K562 (cell line): Measurements from ENCODE around the gene ARPC1A. TPM values are rescaled to one million over a fixed set of nuclear protein-coding genes. Genes with fewer than 3 reads are reported as not detected.
A peak's percentile ranks its signal among the peaks of the same experiment; 100 is the strongest.

Experiments used
- ADNP ChIP-seq: fragments of 200-800 bp; sonication (Bioruptor generic); IDR thresholded peaks from 2 replicates; pipeline ENCODE4 v1.6.1; 2016; ENCODE audit warnings: missing genetic modification characterization, missing compliant biosample characterization
- ETV6 ChIP-seq, 3 experiments: fragments of 150-350 bp in 1 of 3; sonication (generic) in 1 of 3; formaldehyde crosslinking in 1 of 3; IDR thresholded peaks; 2 replicates each; pipeline versions ENCODE4 v1.6.1 to v1.8.0; 2014 to 2022; ENCODE audit warnings: borderline replicate concordance in 2 of 3, low read depth in 2 of 3, antibody characterized with exemption in 1 of 3, low read length in 1 of 3, mild to moderate bottlenecking in 1 of 3, missing genetic modification reagents in 1 of 3
- GATAD2B ChIP-seq: fragments of 450-650 bp; IDR thresholded peaks from 2 replicates; pipeline ENCODE4 v1.6.1; 2017; ENCODE audit warnings: mild to moderate bottlenecking, borderline replicate concordance
- MAX ChIP-seq: sonication (generic); formaldehyde crosslinking; IDR thresholded peaks from 2 replicates; pipeline ENCODE4 v1.9.0; 2022; ENCODE audit warnings: mild to moderate bottlenecking, missing genetic modification reagents
- MAZ ChIP-seq, 2 experiments: fragments of 450-650 bp in 1 of 2; sonication (generic) in 1 of 2; formaldehyde crosslinking; IDR thresholded peaks in 1 of 2; conservative IDR thresholded peaks in 1 of 2; 2 replicates each; pipeline versions ENCODE4 v1.4.0 to v1.5.0; 2020; ENCODE audit warnings: mild to moderate bottlenecking in 1 of 2, missing genetic modification reagents in 1 of 2
- RBM22 ChIP-seq: fragments of 200-400 bp; formaldehyde crosslinking; IDR thresholded peaks from 2 replicates; pipeline ENCODE4 v1.6.1; 2018; ENCODE audit warnings: low read length, low read depth; ENCODE audit not compliant: poor library complexity, severe bottlenecking
- SAP30 ChIP-seq: fragments of 200-600 bp; sonication (generic); IDR thresholded peaks from 2 replicates; pipeline ENCODE4 v1.6.1; 2012; ENCODE audit warnings: borderline replicate concordance, low read depth, mild to moderate bottlenecking, moderate library complexity, low read length, control low read depth, inconsistent platforms; ENCODE audit not compliant: insufficient read depth, poor library complexity, severe bottlenecking
- TFAM ChIP-seq: fragments of 250-450 bp; sonication (Bioruptor Pico); conservative IDR thresholded peaks from 2 replicates; pipeline ENCODE4 v1.5.0; 2021; ENCODE audit warnings: mild to moderate bottlenecking, moderate library complexity
- USF2 ChIP-seq: sonication (generic); formaldehyde crosslinking; IDR thresholded peaks from 2 replicates; pipeline ENCODE4 v1.5.0; 2020; ENCODE audit warnings: missing genetic modification reagents
- ZKSCAN8 ChIP-seq: fragments of 200-800 bp; sonication (Bioruptor generic); IDR thresholded peaks from 2 replicates; pipeline ENCODE4 v1.6.1; 2016; ENCODE audit warnings: missing genetic modification characterization, missing compliant biosample characterization
- ZNF146 ChIP-seq: IDR thresholded peaks from one replicate; pipeline ENCODE4 v1.6.1; 2018; ENCODE audit warnings: missing compliant biosample characterization; ENCODE audit not compliant: unreplicated experiment
- ZNF3 ChIP-seq: fragments of 250-450 bp; sonication (Bioruptor Pico); IDR thresholded peaks from 2 replicates; pipeline ENCODE4 v1.5.0; 2021; ENCODE audit warnings: mild to moderate bottlenecking, moderate library complexity
- ZNF655 ChIP-seq: fragments of 250-450 bp; sonication (Bioruptor Pico); IDR thresholded peaks from 2 replicates; pipeline ENCODE4 v1.5.0; 2021
- polyA plus RNA-seq, 8 experiments: library from polyadenylated mRNA; depleted of rRNA in 4 of 8; stranded (reverse) in 5 of 8; unstranded in 3 of 8; fragments of >200 nt; fragmentation: Nextera tagmentation in 2 of 8; fragmentation: Illumina TruSeq in 1 of 8; extraction: Ambion mirVana in 2 of 8; extraction: Trizol in 1 of 8; gene quantifications; 2 replicates each; pipeline versions ENCODE4 v1.2.1 to v1.2.3, GENCODE V29; 2011 to 2014; ENCODE audit warnings: inconsistent platforms in 1 of 8, missing spikeins in 1 of 8
- total RNA-seq, 7 experiments: library from RNA; depleted of rRNA in 6 of 7; stranded (reverse); fragments of >200 nt in 6 of 7; fragmentation: Illumina TruSeq in 2 of 7; extraction: Trizol in 2 of 7; gene quantifications; 2 replicates each; pipeline versions ENCODE4 v1.2.1 to v1.2.3, GENCODE V29; 2011 to 2021; ENCODE audit warnings: low replicate concordance in 1 of 7
- TF ChIP-seq, protein P1 (sequence below): fragments of 450-650 bp; IDR thresholded peaks from 2 replicates; pipeline ENCODE4 v1.6.1; 2017; ENCODE audit warnings: mild to moderate bottlenecking, moderate library complexity
- TF ChIP-seq, protein P2 (sequence below): fragments of 250-450 bp; sonication (Bioruptor Pico); IDR thresholded peaks from 2 replicates; pipeline ENCODE4 v1.4.0; 2020; ENCODE audit warnings: mild to moderate bottlenecking, moderate library complexity, borderline replicate concordance
- TF ChIP-seq, protein P3 (sequence below): sonication (generic); formaldehyde crosslinking; IDR thresholded peaks from 2 replicates; pipeline ENCODE4 v1.8.0; 2022; ENCODE audit warnings: mild to moderate bottlenecking, missing genetic modification reagents, borderline replicate concordance

Gene ARPC1A
- total and polyA plus RNA-seq, 9 of the 15 experiments (the other 6 are each of a cell fraction or from before 2014, with no cell fraction given): 39.5 to 151 (median 86.1) TPM

GRCh38 chr7:99375070-99375807 lies 49.5 kb downstream of the ARPC1A start (continued):
- no peak for TF ChIP-seq ZNF655
- TF ChIP-seq ZNF3 (CRISPR knock-in tag): no peak
- no peak for TF ChIP-seq ZNF146 (CRISPR knock-in tag)
- TF ChIP-seq USF2 (CRISPR knock-in tag): no peak; the same call in 1 of the 2 replicates
- TF ChIP-seq TFAM (CRISPR knock-in tag): no peak
- TF ChIP-seq RBM22: peak; percentile 3
- no peak for TF ChIP-seq SAP30
- TF ChIP-seq ETV6 (IDR thresholded peaks at IDR 0.05; ENCODE audit: borderline replicate concordance in 1 of 2, low read depth in 2 of 2, low read length in 1 of 2): 0 out of 4 replicates have a peak, but pooled peaks of 1 of the 2 experiments have one; percentile 27
- TF ChIP-seq ETV6 (CRISPR knock-in tag; IDR thresholded peaks at IDR 0.05; ENCODE audit: borderline replicate concordance): no peak
- TF ChIP-seq, protein P1, sequence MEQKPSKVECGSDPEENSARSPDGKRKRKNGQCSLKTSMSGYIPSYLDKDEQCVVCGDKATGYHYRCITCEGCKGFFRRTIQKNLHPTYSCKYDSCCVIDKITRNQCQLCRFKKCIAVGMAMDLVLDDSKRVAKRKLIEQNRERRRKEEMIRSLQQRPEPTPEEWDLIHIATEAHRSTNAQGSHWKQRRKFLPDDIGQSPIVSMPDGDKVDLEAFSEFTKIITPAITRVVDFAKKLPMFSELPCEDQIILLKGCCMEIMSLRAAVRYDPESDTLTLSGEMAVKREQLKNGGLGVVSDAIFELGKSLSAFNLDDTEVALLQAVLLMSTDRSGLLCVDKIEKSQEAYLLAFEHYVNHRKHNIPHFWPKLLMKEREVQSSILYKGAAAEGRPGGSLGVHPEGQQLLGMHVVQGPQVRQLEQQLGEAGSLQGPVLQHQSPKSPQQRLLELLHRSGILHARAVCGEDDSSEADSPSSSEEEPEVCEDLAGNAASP: no peak
- no peak for TF ChIP-seq ZKSCAN8 (CRISPR knock-in tag)
- TF ChIP-seq, protein P2, sequence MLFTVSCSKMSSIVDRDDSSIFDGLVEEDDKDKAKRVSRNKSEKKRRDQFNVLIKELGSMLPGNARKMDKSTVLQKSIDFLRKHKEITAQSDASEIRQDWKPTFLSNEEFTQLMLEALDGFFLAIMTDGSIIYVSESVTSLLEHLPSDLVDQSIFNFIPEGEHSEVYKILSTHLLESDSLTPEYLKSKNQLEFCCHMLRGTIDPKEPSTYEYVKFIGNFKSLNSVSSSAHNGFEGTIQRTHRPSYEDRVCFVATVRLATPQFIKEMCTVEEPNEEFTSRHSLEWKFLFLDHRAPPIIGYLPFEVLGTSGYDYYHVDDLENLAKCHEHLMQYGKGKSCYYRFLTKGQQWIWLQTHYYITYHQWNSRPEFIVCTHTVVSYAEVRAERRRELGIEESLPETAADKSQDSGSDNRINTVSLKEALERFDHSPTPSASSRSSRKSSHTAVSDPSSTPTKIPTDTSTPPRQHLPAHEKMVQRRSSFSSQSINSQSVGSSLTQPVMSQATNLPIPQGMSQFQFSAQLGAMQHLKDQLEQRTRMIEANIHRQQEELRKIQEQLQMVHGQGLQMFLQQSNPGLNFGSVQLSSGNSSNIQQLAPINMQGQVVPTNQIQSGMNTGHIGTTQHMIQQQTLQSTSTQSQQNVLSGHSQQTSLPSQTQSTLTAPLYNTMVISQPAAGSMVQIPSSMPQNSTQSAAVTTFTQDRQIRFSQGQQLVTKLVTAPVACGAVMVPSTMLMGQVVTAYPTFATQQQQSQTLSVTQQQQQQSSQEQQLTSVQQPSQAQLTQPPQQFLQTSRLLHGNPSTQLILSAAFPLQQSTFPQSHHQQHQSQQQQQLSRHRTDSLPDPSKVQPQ: no peak
- no peak for TF ChIP-seq GATAD2B
- TF ChIP-seq ADNP (tag): no peak
- TF ChIP-seq, protein P3, sequence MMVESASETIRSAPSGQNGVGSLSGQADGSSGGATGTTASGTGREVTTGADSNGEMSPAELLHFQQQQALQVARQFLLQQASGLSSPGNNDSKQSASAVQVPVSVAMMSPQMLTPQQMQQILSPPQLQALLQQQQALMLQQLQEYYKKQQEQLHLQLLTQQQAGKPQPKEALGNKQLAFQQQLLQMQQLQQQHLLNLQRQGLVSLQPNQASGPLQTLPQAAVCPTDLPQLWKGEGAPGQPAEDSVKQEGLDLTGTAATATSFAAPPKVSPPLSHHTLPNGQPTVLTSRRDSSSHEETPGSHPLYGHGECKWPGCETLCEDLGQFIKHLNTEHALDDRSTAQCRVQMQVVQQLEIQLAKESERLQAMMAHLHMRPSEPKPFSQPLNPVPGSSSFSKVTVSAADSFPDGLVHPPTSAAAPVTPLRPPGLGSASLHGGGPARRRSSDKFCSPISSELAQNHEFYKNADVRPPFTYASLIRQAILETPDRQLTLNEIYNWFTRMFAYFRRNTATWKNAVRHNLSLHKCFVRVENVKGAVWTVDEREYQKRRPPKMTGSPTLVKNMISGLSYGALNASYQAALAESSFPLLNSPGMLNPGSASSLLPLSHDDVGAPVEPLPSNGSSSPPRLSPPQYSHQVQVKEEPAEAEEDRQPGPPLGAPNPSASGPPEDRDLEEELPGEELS (CRISPR knock-in tag): no peak
- peak; percentile 96 to 97 for TF ChIP-seq MAZ (CRISPR knock-in tag; conservative IDR thresholded peaks at IDR 0.05 in 1 of 2, IDR thresholded peaks at IDR 0.05 in 1 of 2)
- peak; percentile 24; the same call in 1 of the 2 replicates for TF ChIP-seq MAX (CRISPR knock-in tag)
